ENCODE measurements around the gene HSFX2.

HSFX2 gene

DNA sequence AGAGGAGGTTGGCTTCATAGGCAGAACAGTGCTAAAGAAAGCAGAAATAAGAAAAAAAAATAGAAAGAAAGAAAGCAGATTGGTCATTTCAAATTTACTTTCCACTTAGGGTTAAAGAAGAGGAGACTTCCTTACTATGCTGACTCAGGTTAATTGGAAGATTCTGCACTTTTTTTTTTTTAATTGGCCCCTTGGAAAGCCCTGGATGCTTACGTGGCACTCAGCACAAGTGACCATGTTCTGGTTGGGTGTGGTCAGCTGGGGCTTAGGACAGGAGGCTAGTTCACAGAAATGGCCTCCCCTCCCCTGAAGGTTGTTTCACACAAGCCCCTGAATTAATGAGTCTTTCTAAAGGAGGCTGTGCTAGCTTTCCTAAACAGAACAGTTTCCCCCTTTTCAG is 22.4 kb downstream of the HSFX2 start:
- H3K4me3 ChIP-seq (ENCODE audit: low read depth, low read length): no peak overlapping the region
- no peak for DNase-seq (ENCODE audit: low read depth)
- TF ChIP-seq CTCF (IDR thresholded peaks at IDR 0.05; ENCODE audit: control insufficient read depth, extremely low read depth, insufficient read depth): no peak

- DNase-seq (ENCODE audit: low read depth): no peak
- H3K4me3 ChIP-seq (ENCODE audit: low read depth, low read length): no peak overlapping the region
- TF ChIP-seq CTCF (IDR thresholded peaks at IDR 0.05; ENCODE audit: control insufficient read depth, extremely low read depth, insufficient read depth): no peak
These were observed 23.3 kb downstream of the HSFX2 start for GRCh38 chrX:149571770-149572169.

- no peak for TF ChIP-seq CTCF (IDR thresholded peaks at IDR 0.05; ENCODE audit: control insufficient read depth, extremely low read depth, insufficient read depth)
- DNase-seq (ENCODE audit: low read depth): no peak
- H3K4me3 ChIP-seq (ENCODE audit: low read depth, low read length): no peak overlapping the region
These were observed 24.4 kb downstream of the HSFX2 start for GRCh38 chrX:149570668-149571067.

DNA sequence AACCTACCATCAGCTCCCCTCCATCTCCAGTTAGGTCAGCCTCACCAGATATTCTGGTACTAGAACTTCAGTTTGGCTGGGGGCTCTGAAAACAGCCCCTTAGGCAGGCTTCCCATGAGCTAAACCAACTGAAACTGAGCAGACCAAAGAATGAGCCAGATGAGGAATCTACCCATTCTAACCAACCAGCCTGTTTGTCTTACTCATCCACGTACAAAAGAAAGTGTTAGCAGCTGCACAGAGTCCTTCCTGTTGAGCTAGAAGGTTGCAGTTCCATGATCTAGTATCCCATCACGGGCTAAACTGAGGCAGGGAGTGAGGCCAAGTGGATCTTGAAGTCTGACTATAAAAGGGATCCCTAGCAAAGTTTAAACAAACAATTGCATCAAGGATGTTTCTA is 25.3 kb downstream of the HSFX2 start:
- no peak for TF ChIP-seq CTCF (IDR thresholded peaks at IDR 0.05; ENCODE audit: control insufficient read depth, extremely low read depth, insufficient read depth)
- no peak overlapping the region for H3K4me3 ChIP-seq (ENCODE audit: low read depth, low read length)
- DNase-seq (ENCODE audit: low read depth): no peak

GRCh38 chrX:149568701-149569296 is 26.3 kb downstream of the HSFX2 start:
- DNase-seq (ENCODE audit: low read depth): no peak
- no peak overlapping the region for H3K4me3 ChIP-seq (ENCODE audit: low read depth, low read length)
- no peak for TF ChIP-seq CTCF (IDR thresholded peaks at IDR 0.05; ENCODE audit: control insufficient read depth, extremely low read depth, insufficient read depth)

GRCh38 chrX:149567621-149568417 is 27.3 kb downstream of the HSFX2 start:
- TF ChIP-seq CTCF (IDR thresholded peaks at IDR 0.05; ENCODE audit: control insufficient read depth, extremely low read depth, insufficient read depth): no peak
- no peak overlapping the region for H3K4me3 ChIP-seq (ENCODE audit: low read depth, low read length)
- no peak for DNase-seq (ENCODE audit: low read depth)

All from LNCaP clone FGC (cell line).